ENCODE results near the gene KRTAP4-16.

- no peak for TF ChIP-seq POLR2A (IDR thresholded peaks at IDR 0.05)
- no peak for TF ChIP-seq CTCF (IDR thresholded peaks at IDR 0.05 in 4 of 5, conservative IDR thresholded peaks at IDR 0.05 in 1 of 5)
These were observed 19.7 kb upstream of the KRTAP4-16 start for GRCh38 chr17:41121742-41122141.
